ENCODE measurements around the gene AOX1.

- TF ChIP-seq GATA3 (IDR thresholded peaks at IDR 0.05; ENCODE audit: low read depth, low read length), result no peak
- TF ChIP-seq GATA2 (IDR thresholded peaks at IDR 0.05; ENCODE audit: low read depth, low read length), result no peak
These were observed 116.9 kb downstream of the AOX1 start for GRCh38 chr2:200702646-200703118.
